DOHH2 (cell line): ENCODE measurements around the gene KNDC1.

Source experiments
- H3F3A ChIP-seq: fragments of 200-600 bp; sonication (generic), shearing (Covaris generic); 2 replicates; pipeline ENCODE4 v1.6.0; 2016; ENCODE audit warnings: antibody characterized with exemption, mild to moderate bottlenecking; ENCODE audit not compliant: control insufficient read depth, insufficient read depth
- H3K27ac ChIP-seq: fragments of 200-600 bp; sonication (generic); 2 replicates; pipeline ENCODE4 v1.5.1; 2014; ENCODE audit warnings: low read depth, mild to moderate bottlenecking, low read length, moderate library complexity
- H3K27me3 ChIP-seq: fragments of 200-600 bp; sonication (generic); 2 replicates; pipeline ENCODE4 v1.6.1; 2014; ENCODE audit warnings: mild to moderate bottlenecking, low read length, mixed read lengths; ENCODE audit not compliant: control insufficient read depth
- H3K36me3 ChIP-seq: fragments of 200-600 bp; sonication (generic); 2 replicates; pipeline ENCODE4 v1.6.1; 2014; ENCODE audit warnings: mild to moderate bottlenecking, low read length, moderate library complexity, mixed read lengths; ENCODE audit not compliant: control insufficient read depth
- H3K4me1 ChIP-seq: fragments of 200-600 bp; sonication (generic); 2 replicates; pipeline ENCODE4 v1.6.1; 2014; ENCODE audit warnings: mild to moderate bottlenecking, low read length, mixed read lengths; ENCODE audit not compliant: control insufficient read depth
- H3K4me2 ChIP-seq: fragments of 200-600 bp; sonication (generic); 2 replicates; pipeline ENCODE4 v1.6.0; 2014; ENCODE audit warnings: mild to moderate bottlenecking, low read length, moderate library complexity
- H3K4me3 ChIP-seq: fragments of 200-600 bp; sonication (generic); 2 replicates; pipeline ENCODE4 v1.5.1; 2014; ENCODE audit warnings: mild to moderate bottlenecking, low read length, mixed read lengths
- H3K79me2 ChIP-seq: fragments of 200-600 bp; sonication (generic); 2 replicates; pipeline ENCODE4 v1.6.1; 2014; ENCODE audit warnings: mild to moderate bottlenecking, low read length, mixed read lengths; ENCODE audit not compliant: control insufficient read depth
- H3K9me2 ChIP-seq: fragments of 200-600 bp; sonication (generic); replicated peaks from 2 replicates; pipeline ENCODE4 v1.6.1; 2014; ENCODE audit warnings: mild to moderate bottlenecking, low read length, mixed read lengths; ENCODE audit not compliant: control insufficient read depth
- H3K9me3 ChIP-seq: fragments of 200-600 bp; sonication (generic); 2 replicates; pipeline ENCODE4 v1.6.1; 2014; ENCODE audit warnings: antibody characterized with exemption, low read length, mixed read lengths; ENCODE audit not compliant: control insufficient read depth, insufficient read depth
- H4K20me1 ChIP-seq: fragments of 200-600 bp; sonication (generic); 2 replicates; pipeline ENCODE4 v1.6.0; 2014; ENCODE audit warnings: low read depth, mild to moderate bottlenecking, antibody characterized with exemption, low read length, moderate library complexity; ENCODE audit not compliant: control insufficient read depth, insufficient read depth
- CTCF ChIP-seq: fragments of 200-600 bp; sonication (generic); IDR thresholded peaks from one replicate; pipeline ENCODE4 v1.5.1; 2014; ENCODE audit warnings: antibody characterized with exemption, mild to moderate bottlenecking, low read depth, low read length; ENCODE audit not compliant: poor library complexity, severe bottlenecking
- EZH2phosphoT487 ChIP-seq: fragments of 200-600 bp; sonication (generic); IDR thresholded peaks from 2 replicates; pipeline ENCODE4 v1.6.1; 2017; ENCODE audit warnings: borderline replicate concordance, mild to moderate bottlenecking, antibody characterized with exemption, low read length, moderate library complexity, mixed read lengths

The KNDC1 gene

GRCh38 chr10:133189256-133189655 is 29.2 kb downstream of the KNDC1 start:
- H3K4me2 ChIP-seq = no peak overlapping the region
- no peaks in the 10 kb centered on the region for H3K79me2 ChIP-seq
- no peak overlapping the region for H3K27ac ChIP-seq
- peaks cover 14% of the 10 kb centered on the region; the same call in 1 of the 2 replicates for H3K9me3 ChIP-seq
- H3K4me1 ChIP-seq = no peaks in the 10 kb centered on the region
- H3K4me3 ChIP-seq = no peak overlapping the region
- no peaks in the 10 kb centered on the region for H4K20me1 ChIP-seq
- no peaks in the 10 kb centered on the region for H3K36me3 ChIP-seq
- no peaks in the 10 kb centered on the region for H3K9me2 ChIP-seq
- H3K27me3 ChIP-seq = no peaks in the 10 kb centered on the region
- TF ChIP-seq EZH2phosphoT487 (no peak), CTCF (no peak)
- no peaks in the 10 kb centered on the region for H3F3A ChIP-seq

- Histone ChIP-seq H3K4me1 (no peaks in the 10 kb centered on the region), H3K4me3 (no peak overlapping the region), H3K79me2 (no peaks in the 10 kb centered on the region), H3F3A (no peaks in the 10 kb centered on the region), H3K27ac (no peak overlapping the region), H3K9me3 (peaks cover 9% of the 10 kb centered on the region; the same call in 1 of the 2 replicates), H4K20me1 (no peaks in the 10 kb centered on the region), H3K36me3 (no peaks in the 10 kb centered on the region), H3K4me2 (no peak overlapping the region), H3K27me3 (no peaks in the 10 kb centered on the region), H3K9me2 (no peaks in the 10 kb centered on the region)
- TF ChIP-seq CTCF (no peak), EZH2phosphoT487 (no peak)
Observed at GRCh38 chr10:133189726-133190125, 29.7 kb downstream of the KNDC1 start.

- H3K27ac ChIP-seq = no peak overlapping the region
- no peaks in the 10 kb centered on the region for H3F3A ChIP-seq
- H3K4me2 ChIP-seq = no peak overlapping the region
- H4K20me1 ChIP-seq = no peaks in the 10 kb centered on the region
- H3K4me1 ChIP-seq = no peaks in the 10 kb centered on the region
- no peak overlapping the region for H3K4me3 ChIP-seq
- H3K27me3 ChIP-seq = no peaks in the 10 kb centered on the region
- H3K9me3 ChIP-seq = peaks cover 9% of the 10 kb centered on the region; the same call in 1 of the 2 replicates
- no peak for TF ChIP-seq EZH2phosphoT487
- TF ChIP-seq CTCF = no peak
- H3K9me2 ChIP-seq = no peaks in the 10 kb centered on the region
- no peaks in the 10 kb centered on the region for H3K79me2 ChIP-seq
- no peaks in the 10 kb centered on the region for H3K36me3 ChIP-seq
Observed at GRCh38 chr10:133190225-133190624, 30.2 kb downstream of the KNDC1 start.
